ENCODE data around the gene KMO. TPM values are rescaled to one million over a fixed set of nuclear protein-coding genes. Genes with fewer than 3 reads are reported as not detected.

The KMO gene
- total RNA-seq, 4 donors from 2014 or later: under 0.01 to 2.5 TPM; not detected in 2

- Histone ChIP-seq H3K27ac (no peak overlapping the region), H3K36me3 (no peaks in the 10 kb centered on the region), H3K27me3 (no peaks in the 10 kb centered on the region), H3K4me3 (no peak overlapping the region), H3K9me3 (no peaks in the 10 kb centered on the region), H3K4me1 (peaks cover 0 to 5% (median 0%) of the 10 kb centered on the region in 4 donors)
- DNase-seq: no peak
- 71 to 77% methylated on average over 1 of the region's 1 CpG for WGBS, 2 donors (ENCODE audit: low coverage in 1 of 2)
- in situ Hi-C loops (cut with MboI; ENCODE audit: low pct_ligation_motif_present in 1 of 4, low pct_unique_long_range_greater_than_20kb in 1 of 4, low sequenced_read_pairs in 3 of 4) (loop anchor here in 2 of 4 donors (10.0 to 25.0 kb wide), 3 partner anchors 98 to 301 kb away; partner anchors contain the start of genes CHML (in 1 of the 2), EXO1 (in 1 of the 2) and OPN3 (in 1 of the 2)), intact Hi-C loops (cut with DNase I; ENCODE audit: low total_unique reads) (no loop called here)
- no peak for TF ChIP-seq POLR2A (IDR thresholded peaks at IDR 0.05)
- TF ChIP-seq POLR2AphosphoS5 (IDR thresholded peaks at IDR 0.05): no peak
- no peak for TF ChIP-seq EP300 (IDR thresholded peaks at IDR 0.05; ENCODE audit: low read depth)
- no peak for TF ChIP-seq CTCF (IDR thresholded peaks at IDR 0.05)
Observed at GRCh38 chr1:241536304-241536703, 4.1 kb downstream of the KMO start.

DNA sequence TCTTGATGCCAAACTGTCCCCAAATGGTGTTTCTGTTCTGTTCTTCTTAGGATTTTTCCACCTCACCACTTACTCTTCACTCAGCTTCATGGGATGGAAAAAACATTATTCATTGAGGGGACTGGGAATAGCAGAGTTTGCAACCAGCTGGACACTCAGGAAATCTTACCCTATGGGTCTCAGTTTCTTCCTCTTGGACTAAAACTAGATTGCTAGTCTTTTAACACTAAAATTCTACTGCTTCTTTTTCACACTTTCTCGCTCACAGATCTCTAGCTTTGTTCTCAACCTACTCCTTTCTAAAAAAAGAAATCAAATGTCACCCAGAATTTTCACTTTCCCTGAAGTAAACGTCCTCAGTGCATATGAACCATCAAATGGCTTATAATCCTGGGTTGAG, 4.8 kb downstream of the KMO start:
- 67 to 71% methylated on average over 1 to 2 of the region's 2 CpGs for WGBS, 2 donors (ENCODE audit: low coverage in 1 of 2)
- no peak for TF ChIP-seq POLR2AphosphoS5 (IDR thresholded peaks at IDR 0.05)
- intact Hi-C loops (cut with DNase I; ENCODE audit: low total_unique reads): no loop called here
- Histone ChIP-seq H3K9me3 (no peaks in the 10 kb centered on the region), H3K36me3 (no peaks in the 10 kb centered on the region), H3K27ac (no peak overlapping the region), H3K4me3 (no peak overlapping the region), H3K4me1 (peaks cover 0 to 5% (median 0%) of the 10 kb centered on the region in 4 donors), H3K27me3 (no peaks in the 10 kb centered on the region)
- in situ Hi-C loops (cut with MboI; ENCODE audit: low pct_ligation_motif_present in 1 of 4, low pct_unique_long_range_greater_than_20kb in 1 of 4, low sequenced_read_pairs in 3 of 4): loop anchor here in 2 of 4 donors (10.0 to 25.0 kb wide), 3 partner anchors 98 to 300 kb away; partner anchors contain the start of genes CHML (in 1 of the 2), EXO1 (in 1 of the 2) and OPN3 (in 1 of the 2)
- no peak for DNase-seq

GRCh38 chr1:241542199-241542907, 10.2 kb downstream of the KMO start:
- Histone ChIP-seq H3K9me3 (no peaks in the 10 kb centered on the region), H3K36me3 (no peaks in the 10 kb centered on the region), H3K4me1 (no peaks in the 10 kb centered on the region), H3K27ac (no peak overlapping the region), H3K4me3 (no peak overlapping the region), H3K27me3 (no peaks in the 10 kb centered on the region)
- in situ Hi-C loops (cut with MboI; ENCODE audit: low pct_ligation_motif_present in 1 of 4, low pct_unique_long_range_greater_than_20kb in 1 of 4, low sequenced_read_pairs in 3 of 4): loop anchor here in 1 of 4 donors (25.0 kb wide), 2 partner anchors 95 to 295 kb away; partner anchors contain the start of genes CHML, EXO1 and OPN3
- intact Hi-C loops (cut with DNase I; ENCODE audit: low total_unique reads): no loop called here
- WGBS, 2 donors (ENCODE audit: low coverage in 1 of 2): 44 to 58% methylated on average over 7 of the region's 7 CpGs
- TF ChIP-seq POLR2AphosphoS5 (IDR thresholded peaks at IDR 0.05): no peak
- no peak for TF ChIP-seq POLR2A (IDR thresholded peaks at IDR 0.05)
- no peak for TF ChIP-seq CTCF (IDR thresholded peaks at IDR 0.05)
- TF ChIP-seq EP300 (IDR thresholded peaks at IDR 0.05; ENCODE audit: low read depth): no peak
- DNase-seq: no peak

GRCh38 chr1:241548008-241548407, 15.8 kb downstream of the KMO start:
- Histone ChIP-seq H3K36me3 (no peaks in the 10 kb centered on the region), H3K4me3 (no peak overlapping the region), H3K4me1 (no peaks in the 10 kb centered on the region), H3K27me3 (no peaks in the 10 kb centered on the region), H3K27ac (no peak overlapping the region), H3K9me3 (no peaks in the 10 kb centered on the region)
- DNase-seq: no peak
- in situ Hi-C loops (cut with MboI; ENCODE audit: low pct_ligation_motif_present in 1 of 4, low pct_unique_long_range_greater_than_20kb in 1 of 4, low sequenced_read_pairs in 3 of 4): loop anchor here in 1 of 4 donors (25.0 kb wide), 2 partner anchors 89 to 289 kb away; partner anchors contain the start of genes CHML, EXO1 and OPN3
- intact Hi-C loops (cut with DNase I; ENCODE audit: low total_unique reads): no loop called here
- WGBS, 2 donors (ENCODE audit: low coverage in 1 of 2): 47 to 83% methylated on average over 1 to 2 of the region's 2 CpGs
- no peak for TF ChIP-seq EP300 (IDR thresholded peaks at IDR 0.05; ENCODE audit: low read depth)
- TF ChIP-seq CTCF (IDR thresholded peaks at IDR 0.05): no peak
- no peak for TF ChIP-seq POLR2AphosphoS5 (IDR thresholded peaks at IDR 0.05)
- no peak for TF ChIP-seq POLR2A (IDR thresholded peaks at IDR 0.05)
